Neural cell (in vitro differentiated cells): ENCODE measurements around the gene CCNDBP1.

Experiments used
- EP300 ChIP-seq: fragments of 450-650 bp; conservative IDR thresholded peaks from 2 replicates; pipeline ENCODE4 v1.6.1; 2014; ENCODE audit warnings: antibody characterized with exemption, mild to moderate bottlenecking, moderate library complexity; ENCODE audit not compliant: poor library complexity, severe bottlenecking
- EZH2 ChIP-seq: fragments of 200-600, 300-800 bp; shearing (Covaris generic), sonication (generic); IDR thresholded peaks from 2 replicates; pipeline ENCODE4 v1.6.1; 2014; ENCODE audit warnings: antibody characterized with exemption, low read length, borderline replicate concordance, mild to moderate bottlenecking; ENCODE audit not compliant: insufficient read depth, poor library complexity, severe bottlenecking
- MXI1 ChIP-seq: fragments of 450-650 bp; conservative IDR thresholded peaks from 2 replicates; pipeline ENCODE4 v1.6.1; 2014; ENCODE audit warnings: antibody characterized with exemption, mild to moderate bottlenecking; ENCODE audit not compliant: poor library complexity, severe bottlenecking
- POLR2AphosphoS5 ChIP-seq: IDR thresholded peaks from 2 replicates; pipeline ENCODE4 v1.6.1; 2012
- RAD21 ChIP-seq: fragments of 450-650 bp; conservative IDR thresholded peaks from 2 replicates; pipeline ENCODE4 v1.6.1; 2014; ENCODE audit warnings: antibody characterized with exemption, mild to moderate bottlenecking, moderate library complexity
- REST ChIP-seq: IDR thresholded peaks from 2 replicates; pipeline ENCODE4 v1.6.1; 2012; ENCODE audit warnings: borderline replicate concordance
- SMC3 ChIP-seq: fragments of 450-650 bp; conservative IDR thresholded peaks from 2 replicates; pipeline ENCODE4 v1.6.1; 2014; ENCODE audit warnings: antibody characterized with exemption, mild to moderate bottlenecking, moderate library complexity; ENCODE audit not compliant: poor library complexity
- TAF1 ChIP-seq: IDR thresholded peaks from 2 replicates; pipeline ENCODE4 v1.6.1; 2012; ENCODE audit warnings: low read depth
- TF ChIP-seq, protein P1 (sequence below): fragments of 450-650 bp; IDR thresholded peaks from 2 replicates; pipeline ENCODE4 v1.5.1; 2014; ENCODE audit warnings: antibody characterized with exemption, mild to moderate bottlenecking, moderate library complexity; ENCODE audit not compliant: poor library complexity, severe bottlenecking

- TF ChIP-seq EZH2: no peak
- TF ChIP-seq, protein P1, sequence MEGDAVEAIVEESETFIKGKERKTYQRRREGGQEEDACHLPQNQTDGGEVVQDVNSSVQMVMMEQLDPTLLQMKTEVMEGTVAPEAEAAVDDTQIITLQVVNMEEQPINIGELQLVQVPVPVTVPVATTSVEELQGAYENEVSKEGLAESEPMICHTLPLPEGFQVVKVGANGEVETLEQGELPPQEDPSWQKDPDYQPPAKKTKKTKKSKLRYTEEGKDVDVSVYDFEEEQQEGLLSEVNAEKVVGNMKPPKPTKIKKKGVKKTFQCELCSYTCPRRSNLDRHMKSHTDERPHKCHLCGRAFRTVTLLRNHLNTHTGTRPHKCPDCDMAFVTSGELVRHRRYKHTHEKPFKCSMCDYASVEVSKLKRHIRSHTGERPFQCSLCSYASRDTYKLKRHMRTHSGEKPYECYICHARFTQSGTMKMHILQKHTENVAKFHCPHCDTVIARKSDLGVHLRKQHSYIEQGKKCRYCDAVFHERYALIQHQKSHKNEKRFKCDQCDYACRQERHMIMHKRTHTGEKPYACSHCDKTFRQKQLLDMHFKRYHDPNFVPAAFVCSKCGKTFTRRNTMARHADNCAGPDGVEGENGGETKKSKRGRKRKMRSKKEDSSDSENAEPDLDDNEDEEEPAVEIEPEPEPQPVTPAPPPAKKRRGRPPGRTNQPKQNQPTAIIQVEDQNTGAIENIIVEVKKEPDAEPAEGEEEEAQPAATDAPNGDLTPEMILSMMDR: peak; percentile 75
- TF ChIP-seq REST: peak; percentile 64
- peak; percentile 69 for TF ChIP-seq SMC3
- TF ChIP-seq RAD21: peak; percentile 58
- TF ChIP-seq EP300: no peak
- TF ChIP-seq MXI1: peak; percentile 48
- peak; percentile 58 for TF ChIP-seq POLR2AphosphoS5
- TF ChIP-seq TAF1: peak; percentile 36
These were observed at the start of gene CCNDBP1 for GRCh38 chr15:43185157-43186002.
